GM12878 (cell line): ENCODE measurements around the gene MYBBP1A. TPM values are rescaled to one million over a fixed set of nuclear protein-coding genes. Genes with fewer than 3 reads are reported as not detected.

Source experiments
- ATAC-seq: fragments of 200-7000 bp; cut with Tn5 transposase; 3 replicates; pipeline ENCODE4 v1.9.1; 2020; ENCODE audit warnings: mild to moderate bottlenecking, moderate library complexity
- BruUV-seq: library from RNA; stranded (reverse); fragments of 400-500 nt; replicated peaks from 2 replicates; lab custom pipeline; 2021; lab: Mats Ljungman, UMichigan
- CTCF ChIA-PET: fragments of 300-600 bp; sonication (Branson Sonifier 250); formaldehyde crosslinking; extraction: SDS; loops from one replicate; lab custom pipeline; 2021; ENCODE audit warnings: inconsistent platforms; lab: Yijun Ruan, JAX
- POLR2A ChIA-PET: fragments of 350-600 bp; formaldehyde crosslinking; extraction: SDS; loops from one replicate; lab custom pipeline; 2021; ENCODE audit warnings: inconsistent platforms; lab: Charles Lee
- RAD21 ChIA-PET: fragments of 300-600 bp; sonication (Branson Sonifier 250); formaldehyde crosslinking; loops from one replicate; lab custom pipeline; 2023; ENCODE audit warnings: antibody characterized with exemption; ENCODE audit not compliant: unreplicated experiment; lab: Charles Lee
- SMC1A ChIA-PET: fragments of 300-600 bp; sonication (Branson Sonifier 250); formaldehyde crosslinking; loops from one replicate; lab custom pipeline; 2023; ENCODE audit not compliant: unreplicated experiment, uncharacterized antibody; lab: Charles Lee
- DNase-seq: peaks from one replicate; pipeline ENCODE4 v3.0.0-alpha.2; 2011; ENCODE audit warnings: low read depth, low spot score
- FAIRE-seq: peaks from 3 replicates; lab custom pipeline; 2011; peaks lifted over from hg19 to GRCh38; lab: Jason Lieb, UNC
- H2AFZ ChIP-seq: 2 replicates; pipeline ENCODE4 v1.6.0; 2011; ENCODE audit warnings: low read depth, low read length, control low read depth; ENCODE audit not compliant: control insufficient read depth
- H3K27ac ChIP-seq: 2 replicates; pipeline ENCODE4 v1.5.1; 2011; ENCODE audit warnings: control low read depth; ENCODE audit not compliant: control insufficient read depth, insufficient read depth
- H3K27me3 ChIP-seq, 2 experiments: replicated peaks in 1 of 2; 2 replicates each; pipeline versions ENCODE4 v1.6.0 to v1.6.1; 2011; ENCODE audit warnings: low read length in 1 of 2; ENCODE audit not compliant: control insufficient read depth in 2 of 2, insufficient read depth in 2 of 2
- H3K36me3 ChIP-seq, 2 experiments: 2 replicates each; pipeline ENCODE4 v1.5.1; 2011; ENCODE audit warnings: low read length in 1 of 2; ENCODE audit not compliant: control insufficient read depth in 2 of 2, insufficient read depth in 2 of 2
- H3K4me1 ChIP-seq: 2 replicates; pipeline ENCODE4 v1.6.1; 2011; ENCODE audit warnings: mild to moderate bottlenecking, low read length, moderate library complexity, mixed read lengths; ENCODE audit not compliant: control insufficient read depth, insufficient read depth
- H3K4me2 ChIP-seq: 2 replicates; pipeline ENCODE4 v1.6.0; 2011; ENCODE audit warnings: control low read depth; ENCODE audit not compliant: control insufficient read depth, insufficient read depth
- H3K4me3 ChIP-seq: fragments of 200-600 bp; sonication (generic); 2 replicates; pipeline ENCODE4 v1.5.1; 2016
- H3K79me2 ChIP-seq: 2 replicates; pipeline ENCODE4 v1.6.0; 2011; ENCODE audit warnings: low read length; ENCODE audit not compliant: control insufficient read depth, insufficient read depth
- H3K9ac ChIP-seq: 2 replicates; pipeline ENCODE4 v1.8.0; 2011; ENCODE audit warnings: low read length, control low read depth, mixed read lengths; ENCODE audit not compliant: control insufficient read depth, insufficient read depth
- H3K9me3 ChIP-seq: replicated peaks from 3 replicates; pipeline ENCODE4 v1.5.1; 2011; ENCODE audit warnings: mild to moderate bottlenecking, low read length; ENCODE audit not compliant: control insufficient read depth, insufficient read depth
- H4K20me1 ChIP-seq: 2 replicates; pipeline ENCODE4 v1.6.0; 2011; ENCODE audit not compliant: control insufficient read depth, insufficient read depth
- CBX5 ChIP-seq: sonication (generic); IDR thresholded peaks from 2 replicates; pipeline ENCODE4 v1.6.1; 2016; ENCODE audit warnings: low read depth, moderate library complexity, mild to moderate bottlenecking, inconsistent platforms
- CHD2 ChIP-seq: IDR thresholded peaks from 2 replicates; pipeline ENCODE4 v1.6.1; 2011; ENCODE audit warnings: low read depth, low read length, improper control_type of control experiment, borderline replicate concordance
- EGR1 ChIP-seq, 2 experiments: IDR thresholded peaks; 1 replicate in 1 of 2; 2 replicates in 1 of 2; pipeline ENCODE4 v1.6.1; 2011 to 2012; ENCODE audit warnings: low read depth in 2 of 2, low read length in 2 of 2, borderline replicate concordance in 1 of 2, mild to moderate bottlenecking in 1 of 2, moderate library complexity in 1 of 2
- IRF4 ChIP-seq: IDR thresholded peaks from 2 replicates; pipeline ENCODE4 v1.6.1; 2011; ENCODE audit warnings: low read depth, low read length
- MEF2A ChIP-seq: IDR thresholded peaks from 2 replicates; pipeline ENCODE4 v1.6.1; 2011; ENCODE audit warnings: low read depth, mild to moderate bottlenecking, low read length, moderate library complexity; ENCODE audit not compliant: insufficient read depth
- POLR2AphosphoS5 ChIP-seq: IDR thresholded peaks from 2 replicates; pipeline ENCODE4 v1.6.1; 2011; ENCODE audit warnings: mild to moderate bottlenecking, low read length, inconsistent platforms
- SIN3A ChIP-seq: IDR thresholded peaks from 2 replicates; pipeline ENCODE4 v1.6.1; 2012; ENCODE audit warnings: low read depth, low read length, improper control_type of control experiment
- SMAD1 ChIP-seq: fragments of 450-650 bp; IDR thresholded peaks from 2 replicates; pipeline ENCODE4 v1.6.1; 2018; ENCODE audit warnings: mild to moderate bottlenecking, low read depth; ENCODE audit not compliant: partially characterized antibody
- ZNF217 ChIP-seq: fragments of 450-650 bp; IDR thresholded peaks from 2 replicates; pipeline ENCODE4 v1.6.1; 2017; ENCODE audit warnings: antibody characterized with exemption, mild to moderate bottlenecking
- whole genome bisulfite sequencing: methylation state at CpG from one replicate; pipeline ENCODE4 v1.1.6; 2016; ENCODE audit warnings: low lambda C conversion rate; ENCODE audit not compliant: insufficient replicate concordance, insufficient coverage; ENCODE audit errors: missing lambda C conversion rate; 5-methylcytosine and 5-hydroxymethylcytosine counted together
- in situ Hi-C: fragments of 300-500 bp; cut with MboI; formaldehyde crosslinking; loops from 9 replicates; pipeline ENCODE4 v1.14.3; 2018; ENCODE audit warnings: mixed read lengths
- intact Hi-C: fragments of 100-400 bp; cut with micrococcal nuclease; formaldehyde crosslinking; loops from one replicate; pipeline ENCODE4 v1.14.2; 2022; ENCODE audit not compliant: unreplicated experiment
- polyA plus RNA-seq, 11 experiments: library from polyadenylated mRNA; depleted of rRNA in 4 of 11; unstranded in 6 of 11; stranded (reverse) in 5 of 11; fragments of >200 nt; fragmentation: Nextera tagmentation in 4 of 11; fragmentation: Illumina TruSeq in 1 of 11; extraction: Ambion mirVana in 4 of 11; extraction: Trizol in 1 of 11; gene quantifications; 1 replicate in 1 of 11; 2 replicates in 10 of 11; pipeline versions ENCODE4 v1.2.1 to v1.2.3, GENCODE V29; 2011 to 2016; ENCODE audit warnings: inconsistent platforms in 2 of 11, missing spikeins in 2 of 11, low read depth in 1 of 11
- total RNA-seq, 4 experiments: library from RNA; depleted of rRNA in 3 of 4; stranded (reverse); fragments of >200 nt in 3 of 4; fragmentation: Illumina TruSeq in 1 of 4; extraction: Trizol in 1 of 4; gene quantifications; 2 replicates each; pipeline versions ENCODE4 v1.2.1 to v1.2.3, GENCODE V29; 2013 to 2021
- TF ChIP-seq, protein P1 (sequence below): fragments of 450-650 bp; IDR thresholded peaks from 2 replicates; pipeline ENCODE4 v1.6.1; 2017; ENCODE audit warnings: borderline replicate concordance
- TF ChIP-seq, protein P2 (sequence below): fragments of 450-650 bp; IDR thresholded peaks from 2 replicates; pipeline ENCODE4 v1.6.1; 2016; ENCODE audit warnings: mild to moderate bottlenecking, moderate library complexity, borderline replicate concordance
- TF ChIP-seq, protein P3 (sequence below): IDR thresholded peaks from 2 replicates; pipeline ENCODE4 v1.6.1; 2012; ENCODE audit warnings: low read depth, low read length, improper control_type of control experiment
- TF ChIP-seq, protein P4 (sequence below): fragments of 150-350 bp; IDR thresholded peaks from 2 replicates; pipeline ENCODE4 v1.6.1; 2014; ENCODE audit warnings: mild to moderate bottlenecking, low read depth, low read length

MYBBP1A gene
- total and polyA plus RNA-seq, 10 of the 15 experiments (the other 5 are each of a cell fraction or from before 2014, with no cell fraction given) = 2.5 to 121 (median 71.6) TPM

DNA sequence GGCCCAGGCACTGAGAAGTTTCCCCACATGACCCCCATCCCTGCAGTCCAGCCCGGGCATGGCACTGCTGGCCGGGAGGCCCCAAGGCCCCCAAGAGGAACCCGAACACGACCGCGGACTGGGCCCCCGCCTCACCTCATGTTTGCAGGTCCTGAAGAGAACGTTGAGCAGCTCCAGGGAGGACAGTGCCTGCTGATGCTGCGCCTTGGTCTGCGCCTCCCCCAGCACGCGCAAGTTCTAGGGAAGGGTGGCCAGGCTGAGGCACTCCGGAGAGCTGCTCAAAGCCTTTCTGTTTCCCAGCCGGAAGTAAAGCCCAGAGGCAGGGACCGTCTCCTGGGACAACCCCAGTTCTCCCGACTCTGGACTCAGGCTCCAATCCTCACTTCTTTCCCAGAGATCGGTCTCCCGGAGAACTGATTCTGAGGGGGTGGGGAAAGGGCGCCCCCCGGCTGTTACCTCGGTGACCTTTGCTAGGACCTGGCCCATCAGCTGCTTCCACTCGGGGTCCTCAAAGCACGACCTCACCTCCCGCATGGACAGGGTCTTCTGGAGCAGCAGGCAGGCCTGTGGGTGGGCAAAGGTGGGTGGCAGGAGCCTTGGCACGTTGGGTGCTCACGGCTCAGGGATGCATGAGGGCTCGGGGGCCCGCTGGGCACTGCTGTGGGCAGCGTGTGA, 13.7 kb downstream of the MYBBP1A start:
- BruUV-seq = no TSS peak

More for the DNA sequence above, 13.7 kb downstream of the MYBBP1A start:
- Histone ChIP-seq H3K27me3 (no peaks in the 10 kb centered on the region), H3K4me1 (no peaks in the 10 kb centered on the region), H3K9ac (no peak overlapping the region), H3K4me2 (no peak overlapping the region), H3K4me3 (no peak overlapping the region), H3K79me2 (no peaks in the 10 kb centered on the region), H3K36me3 (peaks cover under 1 to 50% of the 10 kb centered on the region in 2 experiments; a peak in 3 of 4 replicates), H3K27ac (no peak overlapping the region), H4K20me1 (no peaks in the 10 kb centered on the region; the same call in 1 of the 2 replicates), H3K9me3 (no peaks in the 10 kb centered on the region), H2AFZ (no peak overlapping the region)
- in situ Hi-C loops = no loop called here
- no peak for TF ChIP-seq SMAD1
- TF ChIP-seq, protein P1, sequence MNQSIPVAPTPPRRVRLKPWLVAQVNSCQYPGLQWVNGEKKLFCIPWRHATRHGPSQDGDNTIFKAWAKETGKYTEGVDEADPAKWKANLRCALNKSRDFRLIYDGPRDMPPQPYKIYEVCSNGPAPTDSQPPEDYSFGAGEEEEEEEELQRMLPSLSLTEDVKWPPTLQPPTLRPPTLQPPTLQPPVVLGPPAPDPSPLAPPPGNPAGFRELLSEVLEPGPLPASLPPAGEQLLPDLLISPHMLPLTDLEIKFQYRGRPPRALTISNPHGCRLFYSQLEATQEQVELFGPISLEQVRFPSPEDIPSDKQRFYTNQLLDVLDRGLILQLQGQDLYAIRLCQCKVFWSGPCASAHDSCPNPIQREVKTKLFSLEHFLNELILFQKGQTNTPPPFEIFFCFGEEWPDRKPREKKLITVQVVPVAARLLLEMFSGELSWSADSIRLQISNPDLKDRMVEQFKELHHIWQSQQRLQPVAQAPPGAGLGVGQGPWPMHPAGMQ = no peak
- no peak for TF ChIP-seq IRF4
- TF ChIP-seq, protein P2, sequence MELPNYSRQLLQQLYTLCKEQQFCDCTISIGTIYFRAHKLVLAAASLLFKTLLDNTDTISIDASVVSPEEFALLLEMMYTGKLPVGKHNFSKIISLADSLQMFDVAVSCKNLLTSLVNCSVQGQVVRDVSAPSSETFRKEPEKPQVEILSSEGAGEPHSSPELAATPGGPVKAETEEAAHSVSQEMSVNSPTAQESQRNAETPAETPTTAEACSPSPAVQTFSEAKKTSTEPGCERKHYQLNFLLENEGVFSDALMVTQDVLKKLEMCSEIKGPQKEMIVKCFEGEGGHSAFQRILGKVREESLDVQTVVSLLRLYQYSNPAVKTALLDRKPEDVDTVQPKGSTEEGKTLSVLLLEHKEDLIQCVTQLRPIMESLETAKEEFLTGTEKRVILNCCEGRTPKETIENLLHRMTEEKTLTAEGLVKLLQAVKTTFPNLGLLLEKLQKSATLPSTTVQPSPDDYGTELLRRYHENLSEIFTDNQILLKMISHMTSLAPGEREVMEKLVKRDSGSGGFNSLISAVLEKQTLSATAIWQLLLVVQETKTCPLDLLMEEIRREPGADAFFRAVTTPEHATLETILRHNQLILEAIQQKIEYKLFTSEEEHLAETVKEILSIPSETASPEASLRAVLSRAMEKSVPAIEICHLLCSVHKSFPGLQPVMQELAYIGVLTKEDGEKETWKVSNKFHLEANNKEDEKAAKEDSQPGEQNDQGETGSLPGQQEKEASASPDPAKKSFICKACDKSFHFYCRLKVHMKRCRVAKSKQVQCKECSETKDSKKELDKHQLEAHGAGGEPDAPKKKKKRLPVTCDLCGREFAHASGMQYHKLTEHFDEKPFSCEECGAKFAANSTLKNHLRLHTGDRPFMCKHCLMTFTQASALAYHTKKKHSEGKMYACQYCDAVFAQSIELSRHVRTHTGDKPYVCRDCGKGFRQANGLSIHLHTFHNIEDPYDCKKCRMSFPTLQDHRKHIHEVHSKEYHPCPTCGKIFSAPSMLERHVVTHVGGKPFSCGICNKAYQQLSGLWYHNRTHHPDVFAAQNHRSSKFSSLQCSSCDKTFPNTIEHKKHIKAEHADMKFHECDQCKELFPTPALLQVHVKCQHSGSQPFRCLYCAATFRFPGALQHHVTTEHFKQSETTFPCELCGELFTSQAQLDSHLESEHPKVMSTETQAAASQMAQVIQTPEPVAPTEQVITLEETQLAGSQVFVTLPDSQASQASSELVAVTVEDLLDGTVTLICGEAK = no peak
- TF ChIP-seq CHD2 = no peak
- TF ChIP-seq EGR1 (IDR thresholded peaks at IDR 0.05; ENCODE audit: borderline replicate concordance in 1 of 2, low read depth in 2 of 2, low read length in 2 of 2) = no peak
- no peak for TF ChIP-seq MEF2A
- TF ChIP-seq CBX5 = no peak
- no peak for TF ChIP-seq ZNF217
- no peak for TF ChIP-seq SIN3A
- TF ChIP-seq, protein P3, sequence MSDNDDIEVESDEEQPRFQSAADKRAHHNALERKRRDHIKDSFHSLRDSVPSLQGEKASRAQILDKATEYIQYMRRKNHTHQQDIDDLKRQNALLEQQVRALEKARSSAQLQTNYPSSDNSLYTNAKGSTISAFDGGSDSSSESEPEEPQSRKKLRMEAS = no peak
- TF ChIP-seq, protein P4, sequence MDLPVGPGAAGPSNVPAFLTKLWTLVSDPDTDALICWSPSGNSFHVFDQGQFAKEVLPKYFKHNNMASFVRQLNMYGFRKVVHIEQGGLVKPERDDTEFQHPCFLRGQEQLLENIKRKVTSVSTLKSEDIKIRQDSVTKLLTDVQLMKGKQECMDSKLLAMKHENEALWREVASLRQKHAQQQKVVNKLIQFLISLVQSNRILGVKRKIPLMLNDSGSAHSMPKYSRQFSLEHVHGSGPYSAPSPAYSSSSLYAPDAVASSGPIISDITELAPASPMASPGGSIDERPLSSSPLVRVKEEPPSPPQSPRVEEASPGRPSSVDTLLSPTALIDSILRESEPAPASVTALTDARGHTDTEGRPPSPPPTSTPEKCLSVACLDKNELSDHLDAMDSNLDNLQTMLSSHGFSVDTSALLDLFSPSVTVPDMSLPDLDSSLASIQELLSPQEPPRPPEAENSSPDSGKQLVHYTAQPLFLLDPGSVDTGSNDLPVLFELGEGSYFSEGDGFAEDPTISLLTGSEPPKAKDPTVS = no peak
- TF ChIP-seq POLR2AphosphoS5 = no peak
- ChIA-PET POLR2A (no interaction called here), CTCF (no interaction called here), RAD21 (no interaction called here), SMC1A (no interaction called here)
- FAIRE-seq (no peak), ATAC-seq (no peak), DNase-seq (no peak)
- WGBS = 94% methylated on average over 29 of the region's 29 CpGs
- intact Hi-C loops = no loop called here
